HG03571 (cell line): ENCODE results near the gene PLEKHA6.

Experiments
- ATAC-seq: cut with Tn5 transposase; IDR thresholded peaks from one replicate; pipeline ENCODE4 v1.9.1; 2021; ENCODE audit not compliant: unreplicated experiment

The PLEKHA6 gene

DNA sequence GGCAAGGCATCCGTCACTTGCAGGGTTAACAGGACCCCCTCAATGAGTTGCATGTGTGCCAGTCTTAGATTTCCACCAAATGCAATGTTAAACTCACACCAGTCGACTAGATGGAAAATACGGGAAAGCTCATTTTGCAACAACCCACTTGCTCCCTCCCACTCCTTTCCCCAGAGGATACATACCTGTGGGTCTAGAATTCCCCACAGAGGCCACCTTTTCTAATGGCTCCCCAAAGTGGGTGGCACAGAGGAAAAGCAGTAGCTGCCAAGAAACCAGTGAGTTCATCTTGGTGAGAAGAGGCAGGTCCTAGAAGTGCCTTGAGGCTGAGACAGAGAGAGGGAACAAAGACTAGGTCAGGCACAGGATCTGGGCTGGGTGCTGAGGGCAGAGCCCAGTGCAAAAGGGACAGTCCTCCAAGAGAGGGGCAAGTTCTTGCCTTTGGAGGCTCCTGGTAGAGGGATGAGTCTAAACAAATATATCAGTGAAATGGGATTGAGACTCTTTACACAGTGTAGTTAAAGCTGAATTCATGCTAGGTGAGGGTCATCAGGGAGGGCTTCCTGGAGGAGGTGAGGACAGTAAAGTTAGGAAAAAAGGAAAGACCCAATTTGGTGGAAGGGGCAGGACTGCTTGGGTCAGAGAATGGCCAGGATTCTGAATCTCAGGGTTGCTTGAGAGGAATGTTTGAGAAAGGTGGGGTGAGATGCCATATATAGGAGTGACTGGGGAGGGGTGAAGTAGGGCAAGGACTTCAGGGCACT lies 167.0 kb downstream of the PLEKHA6 start:
- ATAC-seq = no peak

DNA sequence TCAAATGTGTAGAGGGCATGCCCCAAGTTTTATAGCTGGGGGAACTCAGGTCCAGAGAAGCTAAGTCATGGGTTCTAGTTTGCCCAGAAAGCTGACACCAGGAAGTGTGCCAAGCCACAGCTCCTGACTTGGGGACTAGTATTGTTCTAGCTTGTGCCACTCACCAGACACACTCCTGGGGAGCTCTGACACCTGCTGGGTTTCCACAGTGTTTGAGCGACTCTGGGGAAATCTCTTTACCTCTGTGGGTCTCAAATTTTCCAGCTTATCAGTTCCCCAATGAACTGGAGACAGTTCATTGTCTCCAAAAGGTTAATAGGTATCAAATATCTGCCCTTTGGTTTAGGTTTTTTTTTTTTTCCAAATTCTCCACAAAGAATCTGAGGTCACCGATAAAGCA lies 167.7 kb downstream of the PLEKHA6 start:
- no peak for ATAC-seq

GRCh38 chr1:204191456-204191855 lies 168.3 kb downstream of the PLEKHA6 start:
- ATAC-seq = no peak

- no peak for ATAC-seq
Observed at GRCh38 chr1:204190212-204191211, 169.2 kb downstream of the PLEKHA6 start.

DNA sequence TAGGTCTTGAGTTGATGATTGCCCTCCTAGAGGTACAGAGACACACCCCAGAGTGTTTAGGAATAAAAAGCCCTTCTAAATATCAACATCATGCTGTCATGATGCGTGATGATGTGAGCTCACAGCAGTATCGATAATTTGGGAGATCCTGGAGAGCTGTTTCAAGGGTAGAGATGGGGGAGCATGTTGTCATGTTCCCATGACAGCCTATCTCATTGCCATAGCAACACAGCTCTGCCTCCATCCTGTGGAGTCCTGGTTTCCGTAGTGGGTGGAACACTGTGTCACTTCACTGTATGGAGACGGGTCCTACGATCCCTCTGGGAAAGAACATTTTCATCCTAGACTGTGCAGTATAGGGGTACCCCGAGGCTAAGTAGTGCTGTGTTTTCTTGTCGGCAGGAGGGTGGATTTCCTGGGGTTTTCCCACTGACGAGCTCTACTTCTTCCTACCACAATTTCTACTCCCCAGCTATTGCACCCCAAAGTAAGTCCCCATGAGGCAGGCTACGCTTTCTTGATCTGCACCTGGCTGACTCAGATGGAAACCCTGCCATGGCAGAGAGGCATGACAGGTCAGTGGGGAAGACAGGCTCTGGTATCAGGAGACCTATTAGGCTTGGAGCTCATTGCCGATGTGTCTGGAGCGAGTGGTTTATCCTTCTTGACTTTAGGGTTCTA lies 170.6 kb downstream of the PLEKHA6 start:
- no peak for ATAC-seq

GRCh38 chr1:204186597-204186996 lies 173.1 kb downstream of the PLEKHA6 start:
- no peak for ATAC-seq

DNA sequence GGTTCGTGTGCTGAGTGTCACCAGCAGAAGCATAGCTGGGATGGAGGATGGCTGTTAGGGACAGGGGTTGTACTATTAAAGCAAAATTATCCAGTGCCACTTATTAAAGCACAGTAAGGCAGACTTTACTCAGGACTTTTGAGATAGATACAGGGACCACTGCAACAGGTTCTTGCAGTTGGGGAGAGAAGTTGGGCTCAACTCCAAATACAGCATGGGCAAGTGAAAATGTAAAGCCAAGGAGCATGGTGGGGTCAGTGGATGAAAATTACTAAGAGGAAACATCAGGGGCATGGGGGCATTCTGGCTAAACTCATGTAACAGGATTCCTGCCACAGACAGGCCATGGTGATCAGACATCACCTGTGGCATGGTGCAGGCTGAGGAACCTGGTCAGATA lies 178.6 kb downstream of the PLEKHA6 start:
- ATAC-seq = no peak

DNA sequence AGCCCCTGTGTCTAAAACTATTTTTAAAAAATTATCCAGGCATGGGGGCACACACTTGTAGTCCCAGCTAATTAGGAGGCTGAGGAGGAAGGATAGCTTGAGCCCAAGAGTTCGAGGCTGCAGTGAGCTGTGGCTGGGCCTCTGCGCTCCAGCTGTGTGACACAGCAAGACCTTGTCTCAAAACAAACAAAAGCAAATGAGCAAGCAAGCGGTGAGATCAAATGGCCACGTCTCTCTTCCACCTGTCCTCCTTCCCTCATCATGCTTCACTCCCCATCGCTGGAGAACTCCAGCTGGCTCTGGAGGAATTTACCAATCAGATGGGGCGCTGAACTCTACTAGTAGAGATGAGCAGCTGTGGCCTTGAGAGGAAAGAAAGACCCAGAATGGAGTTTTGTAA lies 179.6 kb downstream of the PLEKHA6 start:
- no peak for ATAC-seq

DNA sequence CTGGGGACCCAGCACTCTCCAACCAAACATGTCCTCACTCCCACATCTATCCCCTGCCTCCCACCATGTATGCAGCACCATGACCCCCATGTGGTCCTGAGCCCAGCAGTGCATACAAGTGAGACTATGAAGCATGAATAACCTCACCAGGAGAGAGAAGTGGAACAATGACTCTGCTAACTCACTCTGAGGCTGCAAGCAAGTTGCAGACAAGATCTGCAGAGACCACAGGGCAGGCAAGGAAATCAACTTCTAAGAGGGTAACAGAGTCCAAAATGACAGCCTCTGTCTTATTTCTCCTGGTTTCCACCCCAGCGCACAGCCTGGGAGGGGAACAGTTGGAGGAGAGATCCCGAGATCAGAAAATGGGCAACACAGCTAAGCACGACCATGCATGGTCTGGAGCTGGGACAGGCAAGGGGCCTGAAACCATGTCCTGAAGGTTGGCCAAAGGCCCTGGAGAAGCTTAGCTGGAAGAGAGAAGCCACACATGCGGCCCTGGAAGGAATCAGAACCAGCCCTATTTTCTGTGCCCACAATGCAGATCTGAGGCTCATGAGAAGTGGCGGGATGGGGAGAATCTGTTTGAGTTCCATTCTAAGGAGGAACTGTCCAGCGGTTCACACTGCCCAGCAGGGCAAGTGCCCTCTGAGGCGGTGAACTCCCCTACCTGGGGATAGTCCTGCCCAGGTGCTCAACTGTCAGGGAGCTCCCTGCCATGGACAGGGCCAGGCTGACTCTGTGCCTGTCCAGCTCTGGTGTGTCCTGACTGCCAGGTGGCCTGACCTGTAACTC lies 181.0 kb downstream of the PLEKHA6 start:
- ATAC-seq = no peak

GRCh38 chr1:204177133-204177532 lies 182.6 kb downstream of the PLEKHA6 start:
- no peak for ATAC-seq

DNA sequence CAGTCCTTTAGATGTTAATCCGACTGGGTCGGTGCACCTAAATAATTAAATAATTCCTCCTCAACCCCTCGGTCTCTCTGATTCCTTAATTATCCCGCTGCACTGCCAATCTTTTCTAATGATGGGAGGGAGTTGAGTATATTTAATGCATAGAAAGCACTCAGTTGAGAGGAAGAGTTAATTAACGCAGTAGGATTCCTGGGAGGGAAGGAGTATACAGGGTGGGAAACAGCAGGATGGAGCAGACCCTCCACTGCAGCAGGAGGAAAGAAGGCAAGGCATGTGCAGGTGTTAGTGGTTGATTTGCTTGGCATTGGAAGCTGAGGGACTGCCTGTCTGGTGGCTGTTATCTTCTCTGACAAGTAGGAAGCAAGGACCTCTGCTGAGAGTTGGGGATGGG lies 183.7 kb downstream of the PLEKHA6 start:
- ATAC-seq = no peak

GRCh38 chr1:204174958-204175357 lies 184.8 kb downstream of the PLEKHA6 start:
- ATAC-seq = no peak

DNA sequence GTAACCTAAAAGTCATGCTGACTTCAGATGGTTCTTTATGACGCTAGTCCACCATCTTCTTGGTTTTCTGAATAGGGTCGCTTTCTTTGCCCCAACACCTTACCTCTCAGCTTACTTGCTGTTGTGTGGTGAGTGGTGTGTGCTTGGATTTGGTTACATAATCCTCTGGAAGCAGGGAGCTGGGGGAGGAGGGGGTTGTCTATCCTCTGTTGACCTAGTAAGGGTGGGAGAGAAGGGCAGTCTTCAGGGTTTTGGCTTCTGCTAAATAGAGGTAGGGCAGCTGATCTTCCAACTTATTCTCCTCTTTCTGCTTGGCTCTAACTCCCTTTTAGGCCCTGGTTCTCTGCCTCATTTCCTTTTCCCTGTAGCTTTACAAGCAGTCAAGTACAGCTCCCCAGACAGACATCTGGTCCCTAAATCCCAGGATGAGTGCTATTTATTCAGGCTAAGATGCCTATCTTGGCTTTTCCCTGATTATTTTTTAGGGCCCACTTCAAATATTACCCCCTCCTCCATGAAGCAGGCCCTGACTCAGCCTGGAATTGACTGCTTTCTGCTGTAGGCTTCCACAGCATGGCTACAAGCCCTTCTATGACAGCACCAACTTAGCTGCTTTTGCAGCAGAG lies 187.2 kb downstream of the PLEKHA6 start:
- no peak for ATAC-seq

GRCh38 chr1:204171751-204172178 lies 188.0 kb downstream of the PLEKHA6 start:
- no peak for ATAC-seq

DNA sequence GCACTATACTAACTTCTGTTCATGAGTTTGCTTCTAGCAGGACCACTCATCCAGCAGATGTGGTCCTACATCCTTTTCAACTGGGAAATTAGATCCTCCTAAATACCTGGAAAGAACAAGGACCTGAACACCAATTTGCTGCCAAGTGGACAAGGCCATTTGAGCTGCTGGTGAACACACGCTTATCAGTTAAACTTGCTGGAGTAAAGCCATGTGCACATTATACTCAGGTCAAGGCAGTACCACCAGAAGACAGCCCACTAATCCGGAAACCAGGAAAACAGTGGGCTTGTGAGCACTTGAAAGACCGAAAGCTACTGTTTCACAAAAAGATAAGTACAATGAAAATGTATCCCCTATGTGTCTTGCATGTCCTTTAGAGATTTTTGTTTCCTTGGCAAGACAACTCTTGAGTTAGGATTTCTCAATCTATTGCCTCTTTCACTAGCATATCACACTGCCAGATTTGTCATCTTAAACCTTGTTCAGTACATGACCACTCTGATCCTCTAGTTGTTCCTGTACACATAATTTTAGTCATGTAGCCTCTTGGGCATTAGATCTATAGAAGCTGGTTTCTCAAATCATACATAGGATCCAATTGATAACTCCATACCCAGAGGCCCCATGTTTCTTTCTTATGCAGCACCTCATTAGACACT lies 189.1 kb downstream of the PLEKHA6 start:
- no peak for ATAC-seq

GRCh38 chr1:204169858-204170257 lies 189.9 kb downstream of the PLEKHA6 start:
- no peak for ATAC-seq
